SW480 (cell line): Measurements from ENCODE around the gene RNF34.
A peak's percentile ranks its signal among the peaks of the same experiment; 100 is the strongest.

Experiments
- DNase-seq: peaks from one replicate; pipeline ENCODE4 v3.0.0-alpha.2; 2016; ENCODE audit warnings: low spot score

Gene RNF34

DNA sequence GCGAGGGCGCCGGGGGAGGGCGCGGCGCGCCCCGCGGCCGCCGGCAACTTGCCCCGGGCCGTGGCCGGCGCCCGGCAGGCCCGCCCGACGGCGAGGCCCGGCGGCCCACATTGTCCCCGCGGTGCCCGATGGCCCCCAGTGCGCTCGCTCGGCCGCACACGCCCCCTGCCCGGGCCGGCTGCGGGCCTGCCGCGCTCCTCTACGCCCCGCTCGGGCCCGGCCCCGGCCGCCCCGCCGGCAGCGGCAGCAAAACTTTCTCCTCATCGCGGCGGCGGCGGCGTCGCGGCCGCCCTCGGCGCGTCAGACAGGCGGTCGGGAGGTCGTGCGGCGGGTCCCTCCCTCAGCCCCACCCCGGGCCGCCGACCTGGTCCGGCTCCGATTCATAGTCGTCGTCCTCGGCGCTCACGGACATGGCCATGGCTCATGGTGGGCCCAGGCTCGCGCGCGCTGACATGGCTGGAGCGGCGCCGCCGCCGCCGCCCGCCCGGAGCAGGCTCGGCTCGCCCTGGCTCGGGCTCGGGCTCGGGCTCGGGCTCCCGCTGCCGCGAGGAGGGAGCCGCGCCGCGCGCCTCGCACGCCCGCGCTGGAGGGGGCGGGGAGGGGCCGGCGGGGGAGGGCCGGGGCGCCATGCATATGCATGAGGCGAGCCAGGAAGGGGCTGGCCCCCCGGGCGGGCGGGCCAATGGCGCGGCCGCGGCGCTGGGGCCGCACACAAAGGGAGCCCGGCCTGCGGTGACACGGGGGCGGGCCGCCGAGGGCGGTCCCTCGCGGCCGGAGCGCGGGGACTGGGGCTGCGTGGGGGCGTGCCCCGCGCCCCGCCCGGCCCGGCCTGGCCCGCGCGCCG is 67.1 kb downstream of the RNF34 start:
- DNase-seq, result peak; percentile 82

GRCh38 chr12:121467638-121468498 is 68.0 kb downstream of the RNF34 start:
- DNase-seq, result peak; percentile 13

- DNase-seq, result no peak
These were observed 68.5 kb downstream of the RNF34 start for GRCh38 chr12:121468499-121468801.

GRCh38 chr12:121470751-121471150 is 70.8 kb downstream of the RNF34 start:
- DNase-seq, result no peak

- DNase-seq, result no peak
These were observed 72.4 kb downstream of the RNF34 start for GRCh38 chr12:121472150-121472905.
